ENCODE measurements around the gene CLIC1. TPM values are rescaled to one million over a fixed set of nuclear protein-coding genes. Genes with fewer than 3 reads are reported as not detected.

The CLIC1 gene
- total and polyA plus RNA-seq, 10 of the 15 experiments (the other 5 are each of a cell fraction or from before 2014, with no cell fraction given): 446 to 1,266 (median 636) TPM

- no peak for TF ChIP-seq REST (IDR thresholded peaks at IDR 0.05; ENCODE audit: low read depth, low read length)
These were observed 16.0 kb downstream of the CLIC1 start (continued) for GRCh38 chr6:31720196-31720770.

GRCh38 chr6:31719001-31719400 lies 17.3 kb downstream of the CLIC1 start:
- in situ Hi-C loops (cut with MboI) (no loop called here), intact Hi-C loops (cut with micrococcal nuclease; ENCODE audit: unreplicated experiment) (no loop called here)
- BruUV-seq (replicated peaks): no TSS peak
- Histone ChIP-seq H3K27me3 (replicated peaks in 1 of 2; ENCODE audit: control insufficient read depth in 2 of 2, insufficient read depth in 2 of 2, low read length in 1 of 2) (no peaks in the 10 kb centered on the region; a peak in 2 of 4 replicates), H3K36me3 (ENCODE audit: control insufficient read depth in 2 of 2, insufficient read depth in 2 of 2, low read length in 1 of 2) (no peaks in the 10 kb centered on the region), H3K9ac (ENCODE audit: control insufficient read depth, insufficient read depth, low read length) (no peak overlapping the region), H3K4me1 (ENCODE audit: control insufficient read depth, insufficient read depth, low read length) (no peaks in the 10 kb centered on the region), H4K20me1 (ENCODE audit: control insufficient read depth, insufficient read depth) (no peaks in the 10 kb centered on the region), H3K27ac (ENCODE audit: control insufficient read depth, insufficient read depth) (no peak overlapping the region), H3K79me2 (ENCODE audit: control insufficient read depth, insufficient read depth, low read length) (no peaks in the 10 kb centered on the region), H3K4me3 (no peak overlapping the region), H3K9me3 (replicated peaks; ENCODE audit: control insufficient read depth, insufficient read depth, low read length) (no peaks in the 10 kb centered on the region), H2AFZ (ENCODE audit: control insufficient read depth, low read depth, low read length) (no peak overlapping the region), H3K4me2 (ENCODE audit: control insufficient read depth, insufficient read depth) (no peak overlapping the region)
- ATAC-seq (no peak), FAIRE-seq (no peak), DNase-seq (ENCODE audit: low read depth, low spot score) (no peak)
- RAD21 ChIA-PET (ENCODE audit: unreplicated experiment): no interaction called here
- SMC1A ChIA-PET (ENCODE audit: uncharacterized antibody, unreplicated experiment): no interaction called here
- POLR2A ChIA-PET: interaction anchor here (0.8 kb wide), 1 partner anchor 87 kb away, joined by 3 read pairs; the partner anchor contains the start of gene LSM2
- WGBS (ENCODE audit: insufficient coverage, insufficient replicate concordance, low lambda C conversion rate, missing lambda C conversion rate): 33% methylated on average over 6 of the region's 6 CpGs
- CTCF ChIA-PET: no interaction called here
- TF ChIP-seq SMC3 (IDR thresholded peaks at IDR 0.05; ENCODE audit: borderline replicate concordance, low read length): no peak
- no peak for TF ChIP-seq CHD2 (IDR thresholded peaks at IDR 0.05; ENCODE audit: borderline replicate concordance, low read depth, low read length)
- no peak for TF ChIP-seq SREBF2 (IDR thresholded peaks at IDR 0.05; ENCODE audit: low read length)
- no peak for TF ChIP-seq SMAD1 (IDR thresholded peaks at IDR 0.05; ENCODE audit: low read depth, partially characterized antibody)
- TF ChIP-seq GATAD2B (conservative IDR thresholded peaks at IDR 0.05; ENCODE audit: low read depth): no peak
- no peak for TF ChIP-seq KAT2A (conservative IDR thresholded peaks at IDR 0.05; ENCODE audit: control insufficient read depth, low read depth, low read length)
- TF ChIP-seq MXI1 (IDR thresholded peaks at IDR 0.05; ENCODE audit: low read depth, low read length): no peak
- no peak for TF ChIP-seq RBBP5 (conservative IDR thresholded peaks at IDR 0.05)
- TF ChIP-seq ZBTB11 (CRISPR knock-in tag; IDR thresholded peaks at IDR 0.05): no peak
- TF ChIP-seq EGR1 (IDR thresholded peaks at IDR 0.05; ENCODE audit: borderline replicate concordance in 1 of 2, low read depth in 2 of 2, low read length in 2 of 2): no peak
- no peak for TF ChIP-seq SREBF1 (IDR thresholded peaks at IDR 0.05; ENCODE audit: low read length)
- no peak for TF ChIP-seq RAD51 (IDR thresholded peaks at IDR 0.05)
- no peak for TF ChIP-seq RELA (IDR thresholded peaks at IDR 0.05; ENCODE audit: borderline replicate concordance, partially characterized antibody)
- no peak for TF ChIP-seq SUPT20H (IDR thresholded peaks at IDR 0.05; ENCODE audit: borderline replicate concordance, control insufficient read depth, low read depth, low read length)

Measured in GM12878 (cell line).